Transverse colon (tissue), 4 donors: ENCODE measurements around the gene FECH.

Experiments
- POLR2A ChIP-seq: fragments of 450-650 bp; IDR thresholded peaks from one replicate; pipeline ENCODE4 v1.6.1; 2016; ENCODE audit warnings: antibody characterized with exemption, mild to moderate bottlenecking, moderate library complexity
- POLR2AphosphoS5 ChIP-seq, 3 donors: sonication (generic); formaldehyde crosslinking; IDR thresholded peaks; one replicate each; pipeline ENCODE4 v1.6.1; 2016; ENCODE audit warnings: antibody characterized with exemption in 3 of 3
- TF ChIP-seq, protein P1 (sequence below), 5 experiments: fragments of 200-600 bp in 3 of 5; fragments of 450-650 bp in 2 of 5; sonication (generic) in 3 of 5; IDR thresholded peaks; 1 replicate in 2 of 5; 2 replicates in 3 of 5; pipeline ENCODE4 v1.5.1; 2016 to 2017; ENCODE audit warnings: antibody characterized with exemption in 5 of 5, inconsistent platforms in 3 of 5, mild to moderate bottlenecking in 2 of 5, moderate library complexity in 1 of 5

GRCh38 chr18:57603871-57604270 lies 17.4 kb upstream of the FECH start:
- TF ChIP-seq, protein P1, sequence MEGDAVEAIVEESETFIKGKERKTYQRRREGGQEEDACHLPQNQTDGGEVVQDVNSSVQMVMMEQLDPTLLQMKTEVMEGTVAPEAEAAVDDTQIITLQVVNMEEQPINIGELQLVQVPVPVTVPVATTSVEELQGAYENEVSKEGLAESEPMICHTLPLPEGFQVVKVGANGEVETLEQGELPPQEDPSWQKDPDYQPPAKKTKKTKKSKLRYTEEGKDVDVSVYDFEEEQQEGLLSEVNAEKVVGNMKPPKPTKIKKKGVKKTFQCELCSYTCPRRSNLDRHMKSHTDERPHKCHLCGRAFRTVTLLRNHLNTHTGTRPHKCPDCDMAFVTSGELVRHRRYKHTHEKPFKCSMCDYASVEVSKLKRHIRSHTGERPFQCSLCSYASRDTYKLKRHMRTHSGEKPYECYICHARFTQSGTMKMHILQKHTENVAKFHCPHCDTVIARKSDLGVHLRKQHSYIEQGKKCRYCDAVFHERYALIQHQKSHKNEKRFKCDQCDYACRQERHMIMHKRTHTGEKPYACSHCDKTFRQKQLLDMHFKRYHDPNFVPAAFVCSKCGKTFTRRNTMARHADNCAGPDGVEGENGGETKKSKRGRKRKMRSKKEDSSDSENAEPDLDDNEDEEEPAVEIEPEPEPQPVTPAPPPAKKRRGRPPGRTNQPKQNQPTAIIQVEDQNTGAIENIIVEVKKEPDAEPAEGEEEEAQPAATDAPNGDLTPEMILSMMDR (IDR thresholded peaks at IDR 0.05), result no peak
- TF ChIP-seq POLR2A (no peak), POLR2AphosphoS5 (IDR thresholded peaks at IDR 0.05) (no peak)
